Small intestine (tissue), 7 donors: ENCODE results near the gene IGSF9B. TPM values are rescaled to one million over a fixed set of nuclear protein-coding genes. Genes with fewer than 3 reads are reported as not detected.

Experiments
- DNase-seq, 2 donors: peaks; one replicate each; pipeline versions ENCODE4 v3.0.0 to v3.0.0-alpha.2; 2013
- FAIRE-seq: peaks from 2 replicates; lab custom pipeline; 2012; peaks lifted over from hg19 to GRCh38; lab: Jason Lieb, UNC
- H3K27ac ChIP-seq, 3 donors: one replicate each; pipeline ENCODE4 v1.5.1; 2013; ENCODE audit warnings: low read length in 2 of 3, mild to moderate bottlenecking in 2 of 3, control low read depth in 1 of 3, inconsistent platforms in 1 of 3, low read depth in 1 of 3, moderate library complexity in 1 of 3
- H3K27me3 ChIP-seq, 3 donors: one replicate each; pipeline ENCODE4 v1.6.1; 2013; ENCODE audit warnings: low read length in 3 of 3, inconsistent platforms in 1 of 3; ENCODE audit not compliant: control insufficient read depth in 3 of 3, insufficient read depth in 3 of 3
- H3K36me3 ChIP-seq, 3 donors: one replicate each; pipeline ENCODE4 v1.6.1; 2013; ENCODE audit warnings: low read length in 3 of 3, inconsistent platforms in 1 of 3, low read depth in 1 of 3, mild to moderate bottlenecking in 1 of 3, moderate library complexity in 1 of 3; ENCODE audit not compliant: control insufficient read depth in 3 of 3, insufficient read depth in 2 of 3
- H3K4me1 ChIP-seq, 3 donors: one replicate each; pipeline ENCODE4 v1.6.1; 2013; ENCODE audit warnings: low read length in 2 of 3, inconsistent platforms in 1 of 3, low read depth in 1 of 3, mild to moderate bottlenecking in 1 of 3, moderate library complexity in 1 of 3; ENCODE audit not compliant: control insufficient read depth in 3 of 3, insufficient read depth in 2 of 3
- H3K4me3 ChIP-seq, 3 donors: one replicate each; pipeline ENCODE4 v1.5.1; 2013; ENCODE audit warnings: low read length in 3 of 3, control low read depth in 1 of 3, inconsistent platforms in 1 of 3, low read depth in 1 of 3, mild to moderate bottlenecking in 1 of 3, moderate library complexity in 1 of 3
- H3K9me3 ChIP-seq, 2 donors: one replicate each; pipeline ENCODE4 v1.6.1; 2013; ENCODE audit warnings: low read depth in 1 of 2, low read length in 1 of 2; ENCODE audit not compliant: control insufficient read depth in 2 of 2, insufficient read depth in 1 of 2
- WGBS, 3 donors: extraction: QIAGEN DNeasy Blood & Tissue Kit; methylation state at CpG; one replicate each; pipeline ENCODE4 v1.1.7; 2013; 5-methylcytosine and 5-hydroxymethylcytosine counted together
- polyA plus RNA-seq, 4 donors: library from polyadenylated mRNA; stranded (reverse) in 3 of 4; unstranded in 1 of 4; fragments of 200-250 nt in 3 of 4; fragments of 120-200 nt in 1 of 4; gene quantifications; one replicate each; pipeline versions ENCODE4 v1.2.1 to v1.2.3, GENCODE V29; 2013
- donor health status: healthy with polysubstance abuse.
- donor health status: control.
- donor health status: control.
- donor health status: Bipolar disorder and iron deficiency.
- donor health status: healthy.

Gene IGSF9B
- polyA plus RNA-seq, 4 donors, result 1.4 to 2.3 (median 2.1) TPM; not detected in 1

DNA sequence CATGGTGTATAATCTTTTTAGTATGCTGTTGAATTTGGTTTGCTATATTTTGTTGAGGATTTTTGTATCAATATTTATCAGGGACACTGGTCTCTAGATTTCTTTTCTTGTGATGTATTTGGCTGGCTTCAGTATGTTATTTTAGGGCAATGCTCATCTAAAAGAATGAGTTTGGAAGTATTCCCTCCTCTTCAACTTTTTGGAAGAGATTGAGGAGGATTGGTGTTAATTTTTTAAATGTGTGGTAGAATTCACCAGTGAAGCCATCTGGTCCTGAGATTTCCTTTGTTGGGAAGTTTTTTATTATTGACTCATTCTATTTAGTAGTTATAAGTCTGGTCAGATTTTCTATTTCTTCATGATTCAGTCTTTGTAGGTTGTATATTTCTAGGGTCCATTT is 89.3 kb downstream of the IGSF9B start:
- DNase-seq (no peak), FAIRE-seq (no peak)
- Histone ChIP-seq H3K27me3 (no peaks in the 10 kb centered on the region), H3K4me3 (no peak overlapping the region), H3K36me3 (no peaks in the 10 kb centered on the region), H3K27ac (no peak overlapping the region), H3K9me3 (no peaks in the 10 kb centered on the region), H3K4me1 (no peaks in the 10 kb centered on the region)

DNA sequence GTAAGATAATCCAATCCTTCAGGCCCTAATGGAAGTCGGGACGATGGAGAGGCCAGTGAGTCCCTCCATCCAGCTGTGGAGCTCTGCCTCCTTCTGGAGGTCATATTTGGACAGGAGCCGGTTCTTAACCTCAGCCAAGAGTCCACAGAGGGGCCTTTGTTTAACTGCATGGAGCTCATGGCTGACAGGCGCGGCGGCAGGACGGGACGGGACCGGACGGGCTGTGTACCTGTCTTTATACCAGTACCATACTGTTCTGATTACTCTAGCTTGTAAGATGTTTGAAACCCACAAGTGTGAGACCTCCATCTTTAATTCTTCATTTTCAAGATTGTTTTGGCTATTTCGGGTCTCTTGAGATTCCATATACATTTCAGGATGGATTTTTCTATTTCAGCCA is 91.3 kb downstream of the IGSF9B start:
- no peak for FAIRE-seq
- WGBS, 3 donors, result 93 to 95% (median 94%) methylated on average over 11 of the region's 11 CpGs

DNA sequence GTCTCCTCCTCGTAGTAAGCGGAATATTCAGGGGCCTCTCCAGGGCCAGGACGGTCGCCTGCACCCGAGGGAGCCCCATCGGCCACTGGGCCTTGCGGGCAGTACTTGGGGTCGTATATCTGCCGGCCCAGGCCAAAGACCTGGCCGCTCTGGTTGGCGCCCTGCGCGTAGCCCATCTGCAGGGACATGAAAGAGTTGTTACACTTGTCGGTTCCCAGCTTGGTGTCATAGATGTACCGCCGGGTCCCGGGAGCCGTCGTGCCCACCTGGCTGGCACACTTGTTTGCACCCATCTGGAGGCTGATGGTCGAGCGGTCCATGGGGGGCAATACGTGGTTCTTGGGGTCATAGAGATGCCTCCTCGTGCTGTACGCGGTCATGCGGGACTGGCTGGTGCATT is 92.0 kb downstream of the IGSF9B start:
- no peak overlapping the region for H3K4me3 ChIP-seq
- 92 to 95% (median 92%) methylated on average over 26 of the region's 26 CpGs for WGBS, 3 donors

More for the DNA sequence above, 91.3 kb downstream of the IGSF9B start:
- no peak overlapping the region for H3K4me3 ChIP-seq
- H3K9me3 ChIP-seq, result no peaks in the 10 kb centered on the region
- no peak overlapping the region for H3K27ac ChIP-seq
- H3K36me3 ChIP-seq, result no peaks in the 10 kb centered on the region
- H3K27me3 ChIP-seq, result no peaks in the 10 kb centered on the region
- H3K4me1 ChIP-seq, result no peaks in the 10 kb centered on the region
- no peak for DNase-seq

DNA sequence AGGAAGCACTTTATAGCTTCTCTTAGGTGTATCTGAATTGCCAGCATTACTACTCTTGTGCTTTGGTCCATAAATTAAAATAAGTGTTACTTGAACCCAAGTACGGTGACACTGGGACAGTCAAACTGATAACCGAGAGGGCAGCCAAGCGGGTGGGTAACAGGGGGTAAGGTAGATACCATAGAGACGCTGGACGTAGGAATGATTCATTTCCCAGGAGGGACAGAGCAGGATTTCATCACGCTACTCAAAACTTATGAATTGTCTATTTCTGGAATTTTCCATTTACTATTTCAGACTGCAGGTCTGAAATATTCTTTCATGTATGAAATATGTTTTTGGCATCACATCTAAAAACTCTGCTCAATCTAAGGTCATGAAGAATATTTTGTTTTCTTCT is 96.6 kb downstream of the IGSF9B start:
- no peak for FAIRE-seq
- 80 to 84% (median 81%) methylated on average over 6 of the region's 6 CpGs for WGBS, 3 donors
- H3K4me1 ChIP-seq, result no peaks in the 10 kb centered on the region

More for the DNA sequence above, 92.0 kb downstream of the IGSF9B start:
- FAIRE-seq (no peak), DNase-seq (no peak)
- Histone ChIP-seq H3K36me3 (no peaks in the 10 kb centered on the region), H3K27ac (no peak overlapping the region), H3K9me3 (no peaks in the 10 kb centered on the region), H3K27me3 (peaks cover 0 to 2% (median 0%) of the 10 kb centered on the region in 3 donors), H3K4me1 (no peaks in the 10 kb centered on the region)

More for the DNA sequence above, 96.6 kb downstream of the IGSF9B start:
- Histone ChIP-seq H3K4me3 (no peak overlapping the region), H3K27ac (no peak overlapping the region), H3K36me3 (no peaks in the 10 kb centered on the region), H3K27me3 (peaks cover 0 to 2% (median 0%) of the 10 kb centered on the region in 3 donors), H3K9me3 (no peaks in the 10 kb centered on the region)
- no peak for DNase-seq

Other genes with a start within 250 kb of the IGSF9B start
- not detected for gene SPATA19, start 111.5 kb downstream of the IGSF9B start, polyA plus RNA-seq
- 1 to 10 TPM in 3 of 4 donors, under 1 TPM in 1; 0.67 to 8.5 (median 4.5) TPM for gene JAM3, start 112.1 kb upstream of the IGSF9B start, polyA plus RNA-seq